HEK293 (cell line): Measurements from ENCODE around the gene IRF7.

Experiments
- CTCF ChIA-PET: fragments of 350-600 bp; formaldehyde crosslinking; extraction: SDS; loops from one replicate; lab custom pipeline; 2021; ENCODE audit warnings: antibody characterized with exemption; lab: Yijun Ruan, JAX
- POLR2A ChIA-PET: fragments of 300-600 bp; formaldehyde crosslinking; extraction: SDS; loops from one replicate; lab custom pipeline; 2020; ENCODE audit warnings: antibody characterized with exemption, inconsistent platforms; lab: Yijun Ruan, JAX
- H3K27ac ChIP-seq: fragments of 200-500 bp; sonication (Bioruptor generic); 2 replicates; pipeline ENCODE4 v1.5.1; 2014; ENCODE audit warnings: low read depth, low read length, control low read depth, inconsistent platforms; ENCODE audit errors: extremely low read depth
- H3K36me3 ChIP-seq, 2 experiments: fragments of 200-500 bp in 1 of 2; sonication (Bioruptor generic) in 1 of 2; 1 replicate in 1 of 2; 2 replicates in 1 of 2; pipeline ENCODE4 v1.5.1; 2014 to 2017; ENCODE audit warnings: inconsistent platforms in 2 of 2, low read length in 2 of 2; ENCODE audit not compliant: control insufficient read depth in 2 of 2, insufficient read depth in 1 of 2
- H3K4me1 ChIP-seq: fragments of 200-500 bp; sonication (Bioruptor generic); 2 replicates; pipeline ENCODE4 v1.5.1; 2014; ENCODE audit warnings: mild to moderate bottlenecking, low read length, inconsistent platforms; ENCODE audit not compliant: control insufficient read depth, insufficient read depth
- H3K4me3 ChIP-seq: 2 replicates; pipeline ENCODE4 v1.5.1; 2011; ENCODE audit warnings: low read depth, mild to moderate bottlenecking, control low read depth, low read length, moderate library complexity
- H3K9me3 ChIP-seq: fragments of 200-500 bp; sonication (Bioruptor generic); 2 replicates; pipeline ENCODE4 v1.5.1; 2014; ENCODE audit warnings: low read depth, low read length, inconsistent platforms; ENCODE audit not compliant: control insufficient read depth, insufficient read depth
- AEBP2 ChIP-seq: fragments of 450-650 bp; formaldehyde crosslinking; IDR thresholded peaks from 2 replicates; pipeline ENCODE4 v1.5.1; 2016; ENCODE audit warnings: missing biosample characterization, missing genetic modification characterization, borderline replicate concordance
- FEZF1 ChIP-seq: fragments of 450-650 bp; formaldehyde crosslinking; IDR thresholded peaks from 2 replicates; pipeline ENCODE4 v1.5.1; 2016; ENCODE audit warnings: missing biosample characterization, missing genetic modification characterization
- GFI1B ChIP-seq: fragments of 450-650 bp; formaldehyde crosslinking; IDR thresholded peaks from 2 replicates; pipeline ENCODE4 v1.5.1; 2016; ENCODE audit warnings: missing biosample characterization, missing genetic modification characterization
- HOXC10 ChIP-seq: sonication (generic); formaldehyde crosslinking; IDR thresholded peaks from 2 replicates; pipeline ENCODE4 v1.8.1; 2023; ENCODE audit warnings: mild to moderate bottlenecking, missing genetic modification reagents
- KLF8 ChIP-seq: fragments of 450-650 bp; formaldehyde crosslinking; IDR thresholded peaks from 2 replicates; pipeline ENCODE4 v1.5.1; 2016; ENCODE audit warnings: missing biosample characterization, missing genetic modification characterization
- RBAK ChIP-seq: fragments of 450-650 bp; formaldehyde crosslinking; IDR thresholded peaks from 2 replicates; pipeline ENCODE4 v1.5.1; 2016; ENCODE audit warnings: missing biosample characterization, missing genetic modification characterization
- YY1 ChIP-seq: fragments of 450-650 bp; formaldehyde crosslinking; IDR thresholded peaks from 2 replicates; pipeline ENCODE4 v1.5.1; 2018; ENCODE audit warnings: missing biosample characterization, missing genetic modification characterization
- ZBTB1 ChIP-seq: fragments of 450-650 bp; formaldehyde crosslinking; IDR thresholded peaks from 2 replicates; pipeline ENCODE4 v1.5.1; 2016; ENCODE audit warnings: missing biosample characterization, missing genetic modification characterization
- ZBTB20 ChIP-seq: fragments of 450-650 bp; formaldehyde crosslinking; IDR thresholded peaks from 2 replicates; pipeline ENCODE4 v1.5.1; 2016; ENCODE audit warnings: missing biosample characterization, missing genetic modification characterization
- ZBTB6 ChIP-seq: fragments of 450-650 bp; formaldehyde crosslinking; IDR thresholded peaks from 2 replicates; pipeline ENCODE4 v1.5.1; 2017; ENCODE audit warnings: missing biosample characterization, missing genetic modification characterization
- ZIC2 ChIP-seq: fragments of 450-650 bp; formaldehyde crosslinking; IDR thresholded peaks from 2 replicates; pipeline ENCODE4 v1.5.1; 2016; ENCODE audit warnings: missing biosample characterization, missing genetic modification characterization
- ZNF133 ChIP-seq: fragments of 450-650 bp; formaldehyde crosslinking; IDR thresholded peaks from 2 replicates; pipeline ENCODE4 v1.5.1; 2016; ENCODE audit warnings: missing biosample characterization, missing genetic modification characterization
- ZNF138 ChIP-seq: fragments of 450-650 bp; formaldehyde crosslinking; IDR thresholded peaks from 2 replicates; pipeline ENCODE4 v1.5.1; 2016; ENCODE audit warnings: missing biosample characterization, missing genetic modification characterization, borderline replicate concordance
- ZNF146 ChIP-seq: fragments of 450-650 bp; formaldehyde crosslinking; IDR thresholded peaks from 2 replicates; pipeline ENCODE4 v1.5.1; 2016; ENCODE audit warnings: missing biosample characterization, missing genetic modification characterization
- ZNF157 ChIP-seq: fragments of 450-650 bp; formaldehyde crosslinking; IDR thresholded peaks from 2 replicates; pipeline ENCODE4 v1.5.1; 2016; ENCODE audit warnings: missing biosample characterization, missing genetic modification characterization
- ZNF248 ChIP-seq: fragments of 450-650 bp; formaldehyde crosslinking; IDR thresholded peaks from 2 replicates; pipeline ENCODE4 v1.5.1; 2017; ENCODE audit warnings: missing biosample characterization, missing genetic modification characterization
- ZNF37A ChIP-seq: fragments of 450-650 bp; IDR thresholded peaks from 2 replicates; pipeline ENCODE4 v1.5.1; 2018; ENCODE audit warnings: missing biosample characterization, missing genetic modification characterization
- ZNF394 ChIP-seq: fragments of 450-650 bp; formaldehyde crosslinking; IDR thresholded peaks from 2 replicates; pipeline ENCODE4 v1.5.1; 2016; ENCODE audit warnings: missing biosample characterization, missing genetic modification characterization, mild to moderate bottlenecking, moderate library complexity, borderline replicate concordance
- ZNF398 ChIP-seq: fragments of 450-650 bp; formaldehyde crosslinking; IDR thresholded peaks from 2 replicates; pipeline ENCODE4 v1.5.1; 2017; ENCODE audit warnings: missing biosample characterization, missing genetic modification characterization
- ZNF560 ChIP-seq: fragments of 450-650 bp; formaldehyde crosslinking; IDR thresholded peaks from 2 replicates; pipeline ENCODE4 v1.5.1; 2017; ENCODE audit warnings: missing biosample characterization, missing genetic modification characterization, borderline replicate concordance
- ZNF571 ChIP-seq: fragments of 450-650 bp; formaldehyde crosslinking; IDR thresholded peaks from 2 replicates; pipeline ENCODE4 v1.5.0; 2017; ENCODE audit warnings: missing biosample characterization, missing genetic modification characterization
- ZNF600 ChIP-seq: fragments of 450-650 bp; formaldehyde crosslinking; IDR thresholded peaks from 2 replicates; pipeline ENCODE4 v1.5.1; 2016; ENCODE audit warnings: missing biosample characterization, missing genetic modification characterization
- ZNF624 ChIP-seq: fragments of 450-650 bp; formaldehyde crosslinking; IDR thresholded peaks from 2 replicates; pipeline ENCODE4 v1.5.1; 2017; ENCODE audit warnings: missing biosample characterization, missing genetic modification characterization
- ZNF658 ChIP-seq: fragments of 450-650 bp; formaldehyde crosslinking; IDR thresholded peaks from 2 replicates; pipeline ENCODE4; 2016; ENCODE audit warnings: missing biosample characterization, missing genetic modification characterization
- ZNF664 ChIP-seq: fragments of 450-650 bp; formaldehyde crosslinking; IDR thresholded peaks from 2 replicates; pipeline ENCODE4 v1.5.1; 2016; ENCODE audit warnings: missing biosample characterization, missing genetic modification characterization
- ZNF76 ChIP-seq: fragments of 450-650 bp; formaldehyde crosslinking; IDR thresholded peaks from 2 replicates; pipeline ENCODE4; 2016; ENCODE audit warnings: low read depth, missing biosample characterization, missing genetic modification characterization, borderline replicate concordance
- ZNF791 ChIP-seq: fragments of 450-650 bp; formaldehyde crosslinking; IDR thresholded peaks from 2 replicates; pipeline ENCODE4 v1.5.1; 2016; ENCODE audit warnings: missing biosample characterization, missing genetic modification characterization
- ZNF830 ChIP-seq: fragments of 450-650 bp; IDR thresholded peaks from 2 replicates; pipeline ENCODE4 v1.5.0; 2018; ENCODE audit warnings: missing biosample characterization, missing genetic modification characterization, low read depth, mild to moderate bottlenecking, moderate library complexity
- ZXDB ChIP-seq: fragments of 450-650 bp; formaldehyde crosslinking; IDR thresholded peaks from 2 replicates; pipeline ENCODE4 v1.5.1; 2016; ENCODE audit warnings: missing biosample characterization, missing genetic modification characterization
- TF ChIP-seq, protein P1 (sequence below): fragments of 450-650 bp; formaldehyde crosslinking; IDR thresholded peaks from 2 replicates; pipeline ENCODE4 v1.5.1; 2016; ENCODE audit warnings: missing biosample characterization, missing genetic modification characterization
- TF ChIP-seq, protein P2 (sequence below): fragments of 450-650 bp; formaldehyde crosslinking; optimal IDR thresholded peaks from 2 replicates; pipeline ENCODE3; 2016; ENCODE audit warnings: missing biosample characterization, mild to moderate bottlenecking, missing genetic modification characterization

Gene IRF7

GRCh38 chr11:638631-639331 lies 23.0 kb upstream of the IRF7 start:
- H3K9me3 ChIP-seq = no peaks in the 10 kb centered on the region
- no peak overlapping the region for H3K4me3 ChIP-seq
- H3K36me3 ChIP-seq = peaks cover 0 to 38% of the 10 kb centered on the region in 2 experiments; a peak in 1 of 3 replicates
- CTCF ChIA-PET = no interaction called here
- no peaks in the 10 kb centered on the region for H3K4me1 ChIP-seq
- H3K27ac ChIP-seq = no peak overlapping the region
- POLR2A ChIA-PET = no interaction called here
- peak; percentile 61 for TF ChIP-seq ZIC2
- TF ChIP-seq, protein P1, sequence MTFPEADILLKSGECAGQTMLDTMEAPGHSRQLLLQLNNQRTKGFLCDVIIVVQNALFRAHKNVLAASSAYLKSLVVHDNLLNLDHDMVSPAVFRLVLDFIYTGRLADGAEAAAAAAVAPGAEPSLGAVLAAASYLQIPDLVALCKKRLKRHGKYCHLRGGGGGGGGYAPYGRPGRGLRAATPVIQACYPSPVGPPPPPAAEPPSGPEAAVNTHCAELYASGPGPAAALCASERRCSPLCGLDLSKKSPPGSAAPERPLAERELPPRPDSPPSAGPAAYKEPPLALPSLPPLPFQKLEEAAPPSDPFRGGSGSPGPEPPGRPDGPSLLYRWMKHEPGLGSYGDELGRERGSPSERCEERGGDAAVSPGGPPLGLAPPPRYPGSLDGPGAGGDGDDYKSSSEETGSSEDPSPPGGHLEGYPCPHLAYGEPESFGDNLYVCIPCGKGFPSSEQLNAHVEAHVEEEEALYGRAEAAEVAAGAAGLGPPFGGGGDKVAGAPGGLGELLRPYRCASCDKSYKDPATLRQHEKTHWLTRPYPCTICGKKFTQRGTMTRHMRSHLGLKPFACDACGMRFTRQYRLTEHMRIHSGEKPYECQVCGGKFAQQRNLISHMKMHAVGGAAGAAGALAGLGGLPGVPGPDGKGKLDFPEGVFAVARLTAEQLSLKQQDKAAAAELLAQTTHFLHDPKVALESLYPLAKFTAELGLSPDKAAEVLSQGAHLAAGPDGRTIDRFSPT (tag by site-specific recombination) = no peak
- no peak for TF ChIP-seq ZNF658
- no peak for TF ChIP-seq ZBTB20 (tag by site-specific recombination)
- 0 out of 2 replicates have a peak, but pooled peaks have one; percentile 37 for TF ChIP-seq KLF8 (tag by site-specific recombination)
- no peak for TF ChIP-seq ZNF560 (tag by site-specific recombination)
- TF ChIP-seq FEZF1 (tag by site-specific recombination) = no peak
- TF ChIP-seq ZNF830 (tag by site-specific recombination) = no peak
- TF ChIP-seq ZNF791 (tag by site-specific recombination) = no peak
- no peak for TF ChIP-seq ZNF76 (tag by site-specific recombination)
- no peak for TF ChIP-seq ZXDB (tag by site-specific recombination)
- no peak for TF ChIP-seq ZNF146 (tag by site-specific recombination)
- no peak for TF ChIP-seq ZNF398 (tag by site-specific recombination)
- no peak for TF ChIP-seq ZNF37A (tag by site-specific recombination)
- TF ChIP-seq ZNF571 = no peak
- no peak for TF ChIP-seq ZNF138
- TF ChIP-seq, protein P2, sequence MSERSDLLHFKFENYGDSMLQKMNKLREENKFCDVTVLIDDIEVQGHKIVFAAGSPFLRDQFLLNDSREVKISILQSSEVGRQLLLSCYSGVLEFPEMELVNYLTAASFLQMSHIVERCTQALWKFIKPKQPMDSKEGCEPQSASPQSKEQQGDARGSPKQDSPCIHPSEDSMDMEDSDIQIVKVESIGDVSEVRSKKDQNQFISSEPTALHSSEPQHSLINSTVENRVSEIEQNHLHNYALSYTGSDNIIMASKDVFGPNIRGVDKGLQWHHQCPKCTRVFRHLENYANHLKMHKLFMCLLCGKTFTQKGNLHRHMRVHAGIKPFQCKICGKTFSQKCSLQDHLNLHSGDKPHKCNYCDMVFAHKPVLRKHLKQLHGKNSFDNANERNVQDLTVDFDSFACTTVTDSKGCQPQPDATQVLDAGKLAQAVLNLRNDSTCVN (tag by site-specific recombination) = no peak
- TF ChIP-seq ZNF624 = no peak
- no peak for TF ChIP-seq ZNF133
- TF ChIP-seq ZBTB1 (tag by site-specific recombination) = no peak
- peak; percentile 71; the same call in 1 of the 2 replicates for TF ChIP-seq ZNF394 (tag by site-specific recombination)
- TF ChIP-seq ZNF600 = peak; percentile 85
- no peak for TF ChIP-seq ZNF248 (tag by site-specific recombination)
- no peak for TF ChIP-seq RBAK (tag by site-specific recombination)
- TF ChIP-seq ZBTB6 (tag by site-specific recombination) = peak; percentile 92
- no peak for TF ChIP-seq ZNF664 (tag by site-specific recombination)
- no peak for TF ChIP-seq AEBP2 (tag by site-specific recombination)
- TF ChIP-seq GFI1B = no peak
- no peak for TF ChIP-seq YY1 (tag by site-specific recombination)
- no peak for TF ChIP-seq HOXC10 (CRISPR knock-in tag)
- no peak for TF ChIP-seq ZNF157 (tag by site-specific recombination)
